Measurements from ENCODE around the gene WDFY4.
A peak's percentile ranks its signal among the peaks of the same experiment; 100 is the strongest.

Gene WDFY4

DNA sequence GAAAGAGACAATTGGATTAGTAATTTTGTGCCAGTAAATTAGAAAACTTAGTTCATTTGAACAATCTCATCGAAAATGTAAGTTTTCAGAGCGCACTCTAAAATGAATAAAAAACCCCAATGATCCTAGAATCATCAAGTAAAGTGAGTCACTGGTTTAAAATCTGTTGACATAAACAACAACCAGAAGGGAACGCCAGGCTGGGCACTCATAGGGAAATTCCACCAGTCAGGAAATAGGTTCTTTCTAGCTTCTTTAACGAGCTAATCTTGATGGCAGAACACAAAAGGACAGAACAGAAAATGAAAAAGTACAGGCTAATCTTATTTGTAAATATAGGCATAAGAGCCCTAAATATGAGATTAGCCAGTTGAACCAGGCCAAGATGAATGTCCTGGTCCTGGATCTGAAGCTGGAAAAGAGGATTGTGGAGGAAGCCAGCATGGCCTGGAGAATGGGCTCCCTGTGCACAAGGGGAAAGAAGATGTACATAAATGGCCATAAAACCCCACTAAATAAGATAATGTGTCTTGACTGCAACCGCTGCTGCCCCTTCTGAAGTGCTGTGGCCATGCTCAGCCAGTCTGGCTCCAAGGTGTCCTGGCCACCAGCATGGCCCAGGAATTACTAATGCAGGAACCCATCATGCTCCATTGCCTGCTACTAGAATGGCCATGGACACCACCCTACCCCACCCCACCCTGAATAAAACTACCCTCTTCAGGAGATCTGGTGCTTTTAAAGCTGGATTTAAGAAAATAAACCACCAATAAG lies 114.0 kb downstream of the WDFY4 start:
- Histone ChIP-seq H3K4me1 (ENCODE audit: control insufficient read depth in 1 of 2, insufficient read depth in 2 of 2, low read length in 2 of 2) (peaks cover 0 to under 1% of the 10 kb centered on the region in 2 experiments), H3K4ac (ENCODE audit: low read depth, low read length) (no peak overlapping the region), H4K12ac (ENCODE audit: low read depth, low read length) (no peak overlapping the region), H3K14ac (ENCODE audit: low read length) (no peak overlapping the region), H3K4me2 (ENCODE audit: low read length) (no peak overlapping the region), H3K79me1 (ENCODE audit: low read length) (no peaks in the 10 kb centered on the region), H4K8ac (ENCODE audit: low read depth, low read length) (no peak overlapping the region), H2AFZ (ENCODE audit: insufficient read depth, low read length, poor library complexity) (no peak overlapping the region), H2BK120ac (ENCODE audit: insufficient read depth, low read length, poor library complexity) (no peak overlapping the region), H2BK5ac (ENCODE audit: low read depth, low read length, poor library complexity) (no peak overlapping the region), H2AK5ac (ENCODE audit: low read length) (no peak overlapping the region), H2BK12ac (ENCODE audit: low read length) (no peak overlapping the region), H3K79me2 (ENCODE audit: control insufficient read depth, insufficient read depth, low read length, poor library complexity) (no peaks in the 10 kb centered on the region), H3K36me3 (ENCODE audit: control insufficient read depth in 1 of 2, insufficient read depth in 2 of 2, low read length in 2 of 2) (no peaks in the 10 kb centered on the region), H3K4me3 (ENCODE audit: low read depth, low read length) (no peak overlapping the region), H4K91ac (ENCODE audit: low read depth, low read length) (no peak overlapping the region), H3K18ac (ENCODE audit: low read length) (no peak overlapping the region), H3K9me3 (ENCODE audit: insufficient read depth, low read depth, low read length) (peaks cover 4% of the 10 kb centered on the region), H3K23ac (ENCODE audit: low read length) (no peak overlapping the region), H3K9ac (ENCODE audit: low read length) (no peak overlapping the region), H3K27me3 (ENCODE audit: insufficient read depth, low read length) (no peaks in the 10 kb centered on the region), H3K27ac (ENCODE audit: low read depth, low read length) (no peak overlapping the region)
- no CpG with 5 or more reads among the region's 5 CpGs for WGBS (ENCODE audit: extremely low coverage, insufficient coverage, insufficient read length)
- DNase-seq: peak in 1 of 2 donors; percentile 26

DNA sequence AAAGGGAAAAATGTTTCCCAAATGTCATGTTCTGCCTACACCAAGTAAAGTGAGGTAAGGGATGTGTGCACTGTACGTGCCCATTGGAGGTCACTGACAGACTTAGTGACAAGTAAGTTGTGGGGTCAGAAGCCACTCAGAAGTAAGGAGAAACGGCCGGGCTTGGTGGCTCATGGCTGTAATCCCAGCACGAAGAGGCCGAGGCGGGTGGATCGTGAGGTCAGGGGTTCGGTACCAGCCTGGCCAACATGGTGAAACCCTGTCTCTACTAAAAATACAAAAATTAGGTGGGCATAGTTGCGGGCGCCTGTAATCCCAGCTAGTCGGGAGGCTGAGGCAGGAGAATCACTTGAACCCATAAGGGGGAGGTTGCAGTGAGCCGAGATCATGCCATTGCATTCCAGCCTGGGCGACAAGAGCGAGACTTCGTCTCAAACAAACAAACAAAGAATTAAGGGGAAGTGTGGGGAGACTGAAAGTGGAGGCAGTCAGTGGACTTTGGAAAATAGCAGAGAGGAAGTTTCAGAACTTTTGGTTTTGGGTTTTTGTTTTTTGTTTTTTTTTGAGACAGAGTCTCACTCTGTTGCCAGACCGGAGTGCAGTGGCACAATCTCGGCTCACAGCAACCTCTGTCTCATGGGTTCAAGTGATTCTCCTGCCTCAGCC lies 114.8 kb downstream of the WDFY4 start:
- no CpG with 5 or more reads among the region's 17 CpGs for WGBS (ENCODE audit: extremely low coverage, insufficient coverage, insufficient read length)
- DNase-seq: peak in 1 of 2 donors; percentile 12
- no peak overlapping the region for H4K8ac ChIP-seq (ENCODE audit: low read depth, low read length)
- no peak overlapping the region for H3K4me3 ChIP-seq (ENCODE audit: low read depth, low read length)
- no peak overlapping the region for H3K18ac ChIP-seq (ENCODE audit: low read length)
- peaks cover 4% of the 10 kb centered on the region for H3K9me3 ChIP-seq (ENCODE audit: insufficient read depth, low read depth, low read length)
- H3K4ac ChIP-seq (ENCODE audit: low read depth, low read length): no peak overlapping the region
- H3K79me1 ChIP-seq (ENCODE audit: low read length): no peaks in the 10 kb centered on the region
- no peaks in the 10 kb centered on the region for H3K79me2 ChIP-seq (ENCODE audit: control insufficient read depth, insufficient read depth, low read length, poor library complexity)
- no peak overlapping the region for H3K27ac ChIP-seq (ENCODE audit: low read depth, low read length)
- no peak overlapping the region for H2BK5ac ChIP-seq (ENCODE audit: low read depth, low read length, poor library complexity)
- H2AK5ac ChIP-seq (ENCODE audit: low read length): no peak overlapping the region
- H3K9ac ChIP-seq (ENCODE audit: low read length): no peak overlapping the region
- no peaks in the 10 kb centered on the region for H3K27me3 ChIP-seq (ENCODE audit: insufficient read depth, low read length)
- H2BK12ac ChIP-seq (ENCODE audit: low read length): no peak overlapping the region
- no peak overlapping the region for H2BK120ac ChIP-seq (ENCODE audit: insufficient read depth, low read length, poor library complexity)
- no peak overlapping the region for H3K4me2 ChIP-seq (ENCODE audit: low read length)
- no peak overlapping the region for H3K14ac ChIP-seq (ENCODE audit: low read length)
- H3K4me1 ChIP-seq (ENCODE audit: control insufficient read depth in 1 of 2, insufficient read depth in 2 of 2, low read length in 2 of 2): peaks cover 0 to 4% of the 10 kb centered on the region in 2 experiments
- no peak overlapping the region for H3K23ac ChIP-seq (ENCODE audit: low read length)
- H2AFZ ChIP-seq (ENCODE audit: insufficient read depth, low read length, poor library complexity): no peak overlapping the region
- no peak overlapping the region for H4K12ac ChIP-seq (ENCODE audit: low read depth, low read length)
- H3K36me3 ChIP-seq (ENCODE audit: control insufficient read depth in 1 of 2, insufficient read depth in 2 of 2, low read length in 2 of 2): no peaks in the 10 kb centered on the region
- H4K91ac ChIP-seq (ENCODE audit: low read depth, low read length): no peak overlapping the region

DNA sequence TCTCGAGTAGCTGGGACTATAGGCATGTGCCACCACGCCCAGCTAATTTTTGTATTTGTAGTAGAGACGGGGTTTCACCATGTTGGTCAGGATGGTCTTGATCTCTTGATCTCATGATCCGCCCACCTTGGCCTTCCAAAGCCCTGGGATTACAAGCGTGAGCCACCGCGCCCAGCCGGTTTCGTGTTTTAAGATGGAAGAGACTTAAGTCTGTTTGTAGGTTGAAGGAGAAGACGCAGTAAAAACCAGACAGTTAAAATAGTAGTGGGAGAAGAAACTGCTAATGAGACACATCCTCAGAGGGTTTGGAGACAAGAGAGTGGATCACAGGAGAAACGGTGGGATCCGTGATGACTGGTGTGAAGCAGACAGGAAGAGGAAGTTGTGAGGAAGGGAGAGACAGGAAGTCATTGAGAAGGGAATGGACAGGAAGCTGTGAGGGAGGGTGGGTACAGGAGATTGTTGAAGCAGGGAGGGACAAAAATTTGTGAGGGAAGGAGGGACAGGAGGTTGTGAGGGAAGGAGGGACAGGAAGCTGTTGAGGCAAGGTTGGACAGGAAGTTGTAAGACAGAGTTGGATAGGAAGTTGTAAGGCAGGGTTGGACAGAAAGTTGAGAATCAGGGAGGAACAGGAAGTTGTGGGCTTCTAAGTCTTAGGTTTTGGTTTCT lies 115.5 kb downstream of the WDFY4 start:
- no peak overlapping the region for H3K23ac ChIP-seq (ENCODE audit: low read length)
- H4K8ac ChIP-seq (ENCODE audit: low read depth, low read length): no peak overlapping the region
- H3K4me2 ChIP-seq (ENCODE audit: low read length): no peak overlapping the region
- H3K4me1 ChIP-seq (ENCODE audit: control insufficient read depth in 1 of 2, insufficient read depth in 2 of 2, low read length in 2 of 2): peaks cover 3 to 8% of the 10 kb centered on the region in 2 experiments
- H3K9ac ChIP-seq (ENCODE audit: low read length): no peak overlapping the region
- no peak overlapping the region for H2BK5ac ChIP-seq (ENCODE audit: low read depth, low read length, poor library complexity)
- no peak overlapping the region for H3K4ac ChIP-seq (ENCODE audit: low read depth, low read length)
- no peaks in the 10 kb centered on the region for H3K79me2 ChIP-seq (ENCODE audit: control insufficient read depth, insufficient read depth, low read length, poor library complexity)
- H2AFZ ChIP-seq (ENCODE audit: insufficient read depth, low read length, poor library complexity): no peak overlapping the region
- H2BK12ac ChIP-seq (ENCODE audit: low read length): no peak overlapping the region
- H2AK5ac ChIP-seq (ENCODE audit: low read length): no peak overlapping the region
- no peaks in the 10 kb centered on the region for H3K36me3 ChIP-seq (ENCODE audit: control insufficient read depth in 1 of 2, insufficient read depth in 2 of 2, low read length in 2 of 2)
- WGBS (ENCODE audit: extremely low coverage, insufficient coverage, insufficient read length): no CpG with 5 or more reads among the region's 12 CpGs
- DNase-seq: peak in 1 of 2 donors; percentile 3
- no peak overlapping the region for H4K12ac ChIP-seq (ENCODE audit: low read depth, low read length)
- H3K9me3 ChIP-seq (ENCODE audit: insufficient read depth, low read depth, low read length): peaks cover 4% of the 10 kb centered on the region
- no peaks in the 10 kb centered on the region for H3K79me1 ChIP-seq (ENCODE audit: low read length)
- H3K27ac ChIP-seq (ENCODE audit: low read depth, low read length): no peak overlapping the region
- H3K18ac ChIP-seq (ENCODE audit: low read length): no peak overlapping the region
- no peak overlapping the region for H4K91ac ChIP-seq (ENCODE audit: low read depth, low read length)
- H3K14ac ChIP-seq (ENCODE audit: low read length): no peak overlapping the region
- no peaks in the 10 kb centered on the region for H3K27me3 ChIP-seq (ENCODE audit: insufficient read depth, low read length)
- H3K4me3 ChIP-seq (ENCODE audit: low read depth, low read length): no peak overlapping the region
- no peak overlapping the region for H2BK120ac ChIP-seq (ENCODE audit: insufficient read depth, low read length, poor library complexity)

DNA sequence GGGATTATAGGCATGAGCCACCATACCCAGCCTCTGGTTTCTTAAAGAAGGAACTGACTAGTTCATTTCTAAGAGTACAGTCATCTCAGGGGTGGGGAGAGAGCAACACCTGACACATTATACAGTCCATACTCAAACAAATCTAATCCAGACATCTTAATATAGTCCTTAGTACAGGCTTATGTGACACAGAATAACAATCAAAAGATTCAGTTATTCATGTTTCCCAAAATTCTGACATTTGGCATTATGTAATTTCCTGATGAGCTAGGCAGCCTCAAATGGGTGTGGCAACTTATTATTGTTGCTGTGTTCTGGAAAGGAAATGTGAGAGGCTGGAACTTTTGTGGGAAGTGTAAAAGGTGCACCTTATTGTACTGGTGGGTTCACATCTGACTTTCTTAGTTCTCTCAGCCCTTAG lies 116.3 kb downstream of the WDFY4 start:
- Histone ChIP-seq H3K4me1 (ENCODE audit: control insufficient read depth in 1 of 2, insufficient read depth in 2 of 2, low read length in 2 of 2) (peaks cover 6 to 15% of the 10 kb centered on the region in 2 experiments), H4K8ac (ENCODE audit: low read depth, low read length) (no peak overlapping the region), H4K12ac (ENCODE audit: low read depth, low read length) (no peak overlapping the region), H3K27ac (ENCODE audit: low read depth, low read length) (no peak overlapping the region), H2BK120ac (ENCODE audit: insufficient read depth, low read length, poor library complexity) (no peak overlapping the region), H3K14ac (ENCODE audit: low read length) (no peak overlapping the region), H3K36me3 (ENCODE audit: control insufficient read depth in 1 of 2, insufficient read depth in 2 of 2, low read length in 2 of 2) (no peaks in the 10 kb centered on the region), H2BK12ac (ENCODE audit: low read length) (no peak overlapping the region), H3K9me3 (ENCODE audit: insufficient read depth, low read depth, low read length) (peaks cover 4% of the 10 kb centered on the region), H2BK5ac (ENCODE audit: low read depth, low read length, poor library complexity) (no peak overlapping the region), H3K4me3 (ENCODE audit: low read depth, low read length) (no peak overlapping the region), H4K91ac (ENCODE audit: low read depth, low read length) (no peak overlapping the region), H3K4ac (ENCODE audit: low read depth, low read length) (no peak overlapping the region), H3K79me2 (ENCODE audit: control insufficient read depth, insufficient read depth, low read length, poor library complexity) (no peaks in the 10 kb centered on the region), H2AFZ (ENCODE audit: insufficient read depth, low read length, poor library complexity) (no peak overlapping the region), H2AK5ac (ENCODE audit: low read length) (no peak overlapping the region), H3K9ac (ENCODE audit: low read length) (no peak overlapping the region), H3K4me2 (ENCODE audit: low read length) (no peak overlapping the region), H3K79me1 (ENCODE audit: low read length) (no peaks in the 10 kb centered on the region), H3K27me3 (ENCODE audit: insufficient read depth, low read length) (no peaks in the 10 kb centered on the region), H3K18ac (ENCODE audit: low read length) (no peak overlapping the region), H3K23ac (ENCODE audit: low read length) (no peak overlapping the region)
- peak in 1 of 2 donors; percentile 7 for DNase-seq
